ENCODE measurements around the gene LAMA3.

- TF ChIP-seq CTCF (conservative IDR thresholded peaks at IDR 0.05; ENCODE audit: low read depth in 2 of 2), result no peak
- TF ChIP-seq EZH2phosphoT487 (IDR thresholded peaks at IDR 0.05; ENCODE audit: unreplicated experiment), result no peak
- TF ChIP-seq EZH2 (IDR thresholded peaks at IDR 0.05; ENCODE audit: low read depth, unreplicated experiment), result no peak
- TF ChIP-seq POLR2AphosphoS5 (IDR thresholded peaks at IDR 0.05; ENCODE audit: low read depth), result no peak
Observed at GRCh38 chr18:23877371-23877770, 188.1 kb downstream of the LAMA3 start.
